Fibroblast of lung (primary cell): ENCODE measurements around the gene AFTPH. TPM values are rescaled to one million over a fixed set of nuclear protein-coding genes. Genes with fewer than 3 reads are reported as not detected.
A peak's percentile ranks its signal among the peaks of the same experiment; 100 is the strongest.

Experiments
- DNase-seq, 2 donors: peaks; one replicate each; pipeline versions ENCODE4 v3.0.0 to v3.0.0-alpha.2; 2010; ENCODE audit warnings: low read depth in 2 of 2
- H2AFZ ChIP-seq: 2 replicates; pipeline ENCODE4 v1.5.1; 2012; ENCODE audit warnings: low read length, control low read depth, inconsistent platforms
- H3K27ac ChIP-seq: 2 replicates; pipeline ENCODE4 v1.5.1; 2011; ENCODE audit warnings: low read length, control low read depth; ENCODE audit not compliant: insufficient read depth
- H3K27me3 ChIP-seq: 2 replicates; pipeline ENCODE4 v1.5.1; 2011; ENCODE audit warnings: mild to moderate bottlenecking, low read length; ENCODE audit not compliant: control insufficient read depth, insufficient read depth
- H3K36me3 ChIP-seq: 2 replicates; pipeline ENCODE4 v1.5.1; 2011; ENCODE audit warnings: low read length; ENCODE audit not compliant: control insufficient read depth, insufficient read depth
- H3K4me1 ChIP-seq: 2 replicates; pipeline ENCODE4 v1.5.1; 2011; ENCODE audit warnings: low read length; ENCODE audit not compliant: control insufficient read depth, insufficient read depth; ENCODE audit errors: extremely low read depth
- H3K4me2 ChIP-seq: 2 replicates; pipeline ENCODE4 v1.5.1; 2011; ENCODE audit warnings: low read length, control low read depth; ENCODE audit not compliant: insufficient read depth; ENCODE audit errors: extremely low read depth
- H3K4me3 ChIP-seq, 4 experiments: fragments of 200-600 bp in 1 of 4; sonication (generic) in 1 of 4; replicated peaks in 1 of 4; 2 replicates each; pipeline ENCODE4 v1.5.1; 2011 to 2016; ENCODE audit warnings: low read length in 4 of 4, low read depth in 3 of 4, mild to moderate bottlenecking in 3 of 4, control low read depth in 2 of 4, inconsistent platforms in 1 of 4, mixed read lengths in 1 of 4; ENCODE audit not compliant: insufficient read depth in 1 of 4; ENCODE audit errors: control extremely low read depth in 1 of 4
- H3K79me2 ChIP-seq: 2 replicates; pipeline ENCODE4 v1.5.1; 2012; ENCODE audit warnings: mild to moderate bottlenecking, low read length, inconsistent platforms; ENCODE audit not compliant: control insufficient read depth, insufficient read depth
- H3K9ac ChIP-seq: 2 replicates; pipeline ENCODE4 v1.5.1; 2011; ENCODE audit warnings: mild to moderate bottlenecking, low read length, control low read depth; ENCODE audit not compliant: insufficient read depth
- H3K9me3 ChIP-seq: 2 replicates; pipeline ENCODE4 v1.5.1; 2012; ENCODE audit warnings: low read depth, low read length; ENCODE audit not compliant: control insufficient read depth, insufficient read depth
- H4K20me1 ChIP-seq: 2 replicates; pipeline ENCODE4 v1.5.1; 2011; ENCODE audit warnings: low read length; ENCODE audit not compliant: control insufficient read depth, insufficient read depth; ENCODE audit errors: extremely low read depth
- EZH2 ChIP-seq: IDR thresholded peaks from 2 replicates; pipeline ENCODE4 v1.5.1; 2012; ENCODE audit warnings: low read length, control low read depth, mild to moderate bottlenecking; ENCODE audit errors: missing control alignments
- polyA plus RNA-seq, 2 donors: library from polyadenylated mRNA; depleted of rRNA in 1 of 2; stranded (reverse) in 1 of 2; unstranded in 1 of 2; fragments of >200 nt; gene quantifications; 2 replicates each; pipeline ENCODE4 v1.2.1, GENCODE V29; 2011 to 2012; ENCODE audit warnings: missing spikeins in 1 of 2
- total RNA-seq: library from RNA; depleted of rRNA; stranded (reverse); fragments of >200 nt; gene quantifications from 2 replicates; pipeline ENCODE4 v1.2.1, GENCODE V29; 2014
- TF ChIP-seq, protein P1 (sequence below), 2 donors: IDR thresholded peaks in 1 of 2; conservative IDR thresholded peaks in 1 of 2; 1 replicate in 1 of 2; 2 replicates in 1 of 2; pipeline ENCODE4 v1.5.1; 2011 to 2012; ENCODE audit warnings: low read length in 2 of 2, control low read depth in 1 of 2, inconsistent platforms in 1 of 2, low read depth in 1 of 2, mild to moderate bottlenecking in 1 of 2

Gene AFTPH
- total and polyA plus RNA-seq, 2 donors (not counting 1 experiment from before 2014, with no cell fraction given): 15.8 to 43.3 TPM

- DNase-seq: no peak
- Histone ChIP-seq H3K36me3 (no peaks in the 10 kb centered on the region), H3K4me1 (peaks cover 2% of the 10 kb centered on the region), H3K9me3 (no peaks in the 10 kb centered on the region), H3K9ac (no peak overlapping the region), H2AFZ (no peak overlapping the region), H3K4me3 (no peak overlapping the region), H3K27me3 (peaks cover 8% of the 10 kb centered on the region), H3K4me2 (no peak overlapping the region), H4K20me1 (no peaks in the 10 kb centered on the region), H3K27ac (no peak overlapping the region), H3K79me2 (no peaks in the 10 kb centered on the region)
- TF ChIP-seq, protein P1, sequence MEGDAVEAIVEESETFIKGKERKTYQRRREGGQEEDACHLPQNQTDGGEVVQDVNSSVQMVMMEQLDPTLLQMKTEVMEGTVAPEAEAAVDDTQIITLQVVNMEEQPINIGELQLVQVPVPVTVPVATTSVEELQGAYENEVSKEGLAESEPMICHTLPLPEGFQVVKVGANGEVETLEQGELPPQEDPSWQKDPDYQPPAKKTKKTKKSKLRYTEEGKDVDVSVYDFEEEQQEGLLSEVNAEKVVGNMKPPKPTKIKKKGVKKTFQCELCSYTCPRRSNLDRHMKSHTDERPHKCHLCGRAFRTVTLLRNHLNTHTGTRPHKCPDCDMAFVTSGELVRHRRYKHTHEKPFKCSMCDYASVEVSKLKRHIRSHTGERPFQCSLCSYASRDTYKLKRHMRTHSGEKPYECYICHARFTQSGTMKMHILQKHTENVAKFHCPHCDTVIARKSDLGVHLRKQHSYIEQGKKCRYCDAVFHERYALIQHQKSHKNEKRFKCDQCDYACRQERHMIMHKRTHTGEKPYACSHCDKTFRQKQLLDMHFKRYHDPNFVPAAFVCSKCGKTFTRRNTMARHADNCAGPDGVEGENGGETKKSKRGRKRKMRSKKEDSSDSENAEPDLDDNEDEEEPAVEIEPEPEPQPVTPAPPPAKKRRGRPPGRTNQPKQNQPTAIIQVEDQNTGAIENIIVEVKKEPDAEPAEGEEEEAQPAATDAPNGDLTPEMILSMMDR (conservative IDR thresholded peaks at IDR 0.05 in 1 of 2, IDR thresholded peaks at IDR 0.05 in 1 of 2; ENCODE audit: low read depth in 1 of 2, low read length in 2 of 2): no peak
- TF ChIP-seq EZH2: peak; percentile 24
These were observed 88.6 kb downstream of the AFTPH start for GRCh38 chr2:64612575-64613195.

GRCh38 chr2:64613276-64613675, 89.1 kb downstream of the AFTPH start:
- Histone ChIP-seq H3K4me2 (no peak overlapping the region), H3K9ac (no peak overlapping the region), H3K36me3 (no peaks in the 10 kb centered on the region), H3K4me1 (peaks cover 2% of the 10 kb centered on the region), H3K27me3 (peaks cover 8% of the 10 kb centered on the region), H3K4me3 (no peak overlapping the region), H4K20me1 (no peaks in the 10 kb centered on the region), H3K9me3 (no peaks in the 10 kb centered on the region), H3K79me2 (no peaks in the 10 kb centered on the region), H2AFZ (no peak overlapping the region), H3K27ac (no peak overlapping the region)
- TF ChIP-seq, protein P1 (conservative IDR thresholded peaks at IDR 0.05 in 1 of 2, IDR thresholded peaks at IDR 0.05 in 1 of 2; ENCODE audit: low read depth in 1 of 2, low read length in 2 of 2): no peak
- TF ChIP-seq EZH2: no peak
- peak in 1 of 2 donors; percentile 59 for DNase-seq

- peaks cover 5% of the 10 kb centered on the region for H3K27me3 ChIP-seq
- H3K4me2 ChIP-seq: no peak overlapping the region
These were observed 91.2 kb downstream of the AFTPH start for GRCh38 chr2:64615192-64615763.

More at GRCh38 chr2:64615192-64615763, 91.2 kb downstream of the AFTPH start:
- H3K9me3 ChIP-seq: no peaks in the 10 kb centered on the region
- H3K4me3 ChIP-seq: no peak overlapping the region
- no peak overlapping the region for H3K9ac ChIP-seq
- H4K20me1 ChIP-seq: no peaks in the 10 kb centered on the region
- H2AFZ ChIP-seq: no peak overlapping the region
- H3K27ac ChIP-seq: no peak overlapping the region
- no peak for DNase-seq
- no peaks in the 10 kb centered on the region for H3K4me1 ChIP-seq
- H3K79me2 ChIP-seq: no peaks in the 10 kb centered on the region
- TF ChIP-seq EZH2: no peak
- TF ChIP-seq, protein P1 (conservative IDR thresholded peaks at IDR 0.05 in 1 of 2, IDR thresholded peaks at IDR 0.05 in 1 of 2; ENCODE audit: low read depth in 1 of 2, low read length in 2 of 2): no peak
- H3K36me3 ChIP-seq: no peaks in the 10 kb centered on the region
